GM19455 (cell line): ENCODE results near the gene SDR39U1.

Experiments
- ATAC-seq: cut with Tn5 transposase; IDR thresholded peaks from one replicate; pipeline ENCODE4 v1.9.1; 2021; ENCODE audit not compliant: unreplicated experiment

SDR39U1 gene

GRCh38 chr14:24414077-24414476 lies 28.5 kb downstream of the SDR39U1 start:
- no peak for ATAC-seq

DNA sequence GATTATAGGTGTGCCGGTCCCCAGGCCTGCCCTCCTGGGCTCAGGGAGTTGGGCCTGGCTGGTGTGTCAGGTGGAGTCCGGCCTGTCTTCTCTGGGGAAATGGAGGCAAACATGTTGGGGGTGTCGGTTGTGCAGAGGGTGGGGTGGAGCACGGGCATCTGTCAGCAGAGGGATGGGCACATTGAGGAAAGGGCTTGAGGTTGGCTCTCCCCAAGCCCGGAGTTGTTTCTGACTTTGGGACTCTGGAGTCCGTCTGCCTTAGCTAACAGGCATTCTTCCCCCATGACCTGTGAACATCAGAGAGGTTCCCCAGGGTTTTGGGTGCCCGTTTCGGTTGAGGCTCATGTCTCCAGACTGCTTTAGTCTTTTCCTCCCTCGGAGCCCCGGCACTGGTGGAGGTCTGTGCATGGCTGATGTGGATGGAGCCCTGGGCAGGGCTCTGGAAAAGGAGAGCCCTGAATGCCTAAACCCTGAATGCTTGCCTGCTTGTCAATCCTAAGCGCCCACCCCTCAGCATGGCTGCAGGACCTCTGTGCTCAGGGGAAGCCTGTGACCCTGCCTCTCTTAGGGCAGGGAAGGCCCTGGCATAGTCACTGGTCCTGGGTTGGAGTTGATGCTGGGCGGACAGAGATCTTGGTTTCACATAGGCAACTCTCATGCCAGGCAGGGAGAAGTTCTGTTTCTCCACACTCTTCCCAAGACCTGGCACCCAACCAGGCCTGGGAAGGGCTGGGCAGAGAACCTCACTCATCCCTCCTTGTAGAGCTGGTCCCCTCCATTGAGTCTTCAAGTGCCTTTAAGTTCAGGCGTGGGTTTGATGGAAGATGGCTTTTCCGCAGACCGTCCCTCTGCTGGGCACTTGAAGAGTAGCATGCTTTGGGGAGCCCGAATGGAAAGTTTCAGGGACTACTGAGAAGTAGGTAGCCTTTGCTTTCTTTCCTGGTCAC lies 30.9 kb downstream of the SDR39U1 start:
- ATAC-seq: no peak

GRCh38 chr14:24409956-24410355 lies 32.6 kb downstream of the SDR39U1 start:
- ATAC-seq: no peak

DNA sequence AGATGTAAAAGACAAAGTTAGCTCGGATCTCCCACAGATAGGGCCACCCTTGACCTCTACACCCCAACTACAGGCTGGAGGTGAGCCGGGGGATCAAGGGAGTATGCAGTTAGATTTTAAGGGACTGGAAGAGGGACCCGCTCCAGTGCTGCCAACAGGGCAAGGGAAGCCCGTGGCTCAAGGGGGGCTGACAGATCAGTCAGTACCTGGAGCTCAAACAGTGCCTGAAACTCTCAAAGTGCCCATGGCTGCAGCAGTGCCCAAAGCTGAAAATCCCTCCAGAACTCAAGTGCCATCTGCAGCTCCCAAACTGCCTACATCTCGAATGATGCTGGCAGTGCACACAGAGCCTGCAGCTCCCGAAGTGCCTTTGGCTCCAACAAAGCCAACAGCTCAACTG lies 33.4 kb downstream of the SDR39U1 start:
- no peak for ATAC-seq

- no peak for ATAC-seq
These were observed 33.8 kb downstream of the SDR39U1 start for GRCh38 chr14:24408764-24409163.

DNA sequence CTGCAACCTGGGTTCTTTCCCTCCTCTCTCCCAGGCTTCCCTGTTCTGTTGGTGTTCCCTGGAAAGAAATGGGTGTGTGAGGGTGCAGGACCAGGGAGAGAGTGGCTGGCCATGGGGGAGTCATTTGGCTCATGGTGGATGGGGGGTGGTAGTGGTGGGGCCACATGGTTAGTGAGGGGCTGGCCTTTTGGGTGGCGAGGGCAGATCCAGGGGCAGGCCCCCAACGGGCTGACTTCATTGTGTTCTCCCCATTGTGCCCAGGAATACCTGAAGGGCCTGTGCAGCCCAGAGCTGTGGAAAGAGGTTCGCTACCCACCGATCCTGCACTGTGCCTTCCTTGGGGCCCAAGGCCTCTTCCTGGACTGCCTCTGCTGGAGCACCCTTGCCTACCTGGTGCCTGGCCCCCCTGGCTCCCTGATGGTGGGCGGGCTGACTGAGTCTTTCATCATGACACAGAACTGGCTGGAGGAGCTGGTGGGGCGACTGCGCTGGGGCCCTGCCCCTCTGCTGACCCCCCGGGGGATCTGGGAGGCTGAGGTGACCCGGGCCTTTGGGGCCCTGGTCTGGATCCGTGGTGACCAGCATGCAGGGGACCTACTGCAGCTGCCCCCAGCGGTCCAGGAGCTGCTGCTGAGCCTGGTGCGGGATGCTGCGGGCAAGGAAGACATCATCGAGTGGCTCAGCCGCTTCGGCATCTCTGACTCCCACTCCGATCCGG lies 34.8 kb downstream of the SDR39U1 start:
- no peak for ATAC-seq

DNA sequence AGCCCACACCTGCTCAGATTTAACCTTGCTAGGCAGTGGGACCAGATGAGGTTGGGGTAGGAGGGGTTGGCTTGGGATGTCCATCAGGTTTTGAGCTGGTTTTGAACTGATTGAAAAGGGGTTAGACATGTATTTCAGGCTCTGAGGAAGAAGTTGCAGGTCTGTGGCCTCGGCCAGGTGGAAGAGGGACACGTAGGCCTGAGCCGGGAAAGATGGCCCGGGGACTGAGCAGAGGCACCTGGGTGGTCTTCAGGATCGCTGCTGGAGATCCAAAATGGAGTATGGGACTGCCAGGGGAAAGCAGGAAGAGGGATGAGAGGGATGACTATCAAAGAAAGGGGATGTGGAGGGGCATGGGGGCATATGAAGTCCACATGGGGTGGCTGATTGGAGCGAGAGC lies 36.2 kb downstream of the SDR39U1 start:
- no peak for ATAC-seq

DNA sequence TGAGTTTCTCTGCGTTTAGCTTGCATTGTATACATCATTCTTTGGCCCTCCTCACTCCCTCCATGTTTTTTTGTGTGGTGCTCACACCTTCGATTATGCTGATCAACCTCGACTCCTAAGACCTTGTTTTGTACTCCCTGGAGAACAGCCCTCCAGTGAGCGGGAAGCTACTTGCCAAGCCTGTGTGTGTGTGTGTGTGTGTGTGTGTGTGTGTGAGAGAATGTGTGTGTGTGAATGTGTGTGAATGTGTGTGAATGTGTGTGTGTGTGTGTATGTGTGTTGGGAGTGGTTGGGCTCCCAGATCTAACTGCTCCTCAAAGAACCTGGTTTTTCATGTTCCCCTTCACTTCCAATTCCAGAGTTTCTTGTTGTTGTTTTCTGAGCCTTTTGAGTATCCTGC lies 37.8 kb downstream of the SDR39U1 start:
- ATAC-seq: no peak

DNA sequence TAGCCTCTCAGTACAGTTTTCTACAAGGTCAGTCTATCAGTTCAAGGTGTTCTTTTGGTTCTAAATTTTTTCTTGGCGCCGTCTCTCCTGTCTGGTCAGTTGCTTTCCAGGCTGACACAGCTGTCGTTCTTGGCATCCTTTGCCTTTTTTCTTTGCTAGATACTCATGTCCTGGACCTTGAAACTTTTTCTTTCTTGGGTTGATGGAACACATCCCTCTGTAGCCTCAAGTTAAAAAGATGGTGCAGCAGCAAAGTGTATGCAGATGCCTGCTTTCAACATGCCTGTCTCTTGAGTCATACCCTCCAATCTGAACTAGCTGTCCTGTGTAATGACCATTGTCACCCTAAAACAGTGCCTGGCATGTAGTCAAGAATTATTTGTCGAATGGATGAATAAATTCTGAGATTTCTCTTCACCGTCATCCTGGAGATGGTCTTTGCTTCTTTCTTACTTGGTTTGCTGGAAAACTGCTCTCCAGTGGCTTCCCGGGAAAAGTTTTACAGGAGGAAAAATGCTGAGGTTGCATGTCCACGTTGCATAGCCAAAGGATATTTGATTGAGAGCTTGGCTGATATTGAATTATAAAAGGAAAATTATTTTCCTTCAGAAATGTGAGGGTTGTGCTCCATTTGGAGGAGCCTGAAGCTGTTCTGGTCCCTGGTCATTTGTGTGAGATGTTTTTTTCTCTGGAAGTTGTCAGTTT lies 39.1 kb downstream of the SDR39U1 start:
- no peak for ATAC-seq

- no peak for ATAC-seq
These were observed 40.5 kb downstream of the SDR39U1 start for GRCh38 chr14:24401810-24402702.

DNA sequence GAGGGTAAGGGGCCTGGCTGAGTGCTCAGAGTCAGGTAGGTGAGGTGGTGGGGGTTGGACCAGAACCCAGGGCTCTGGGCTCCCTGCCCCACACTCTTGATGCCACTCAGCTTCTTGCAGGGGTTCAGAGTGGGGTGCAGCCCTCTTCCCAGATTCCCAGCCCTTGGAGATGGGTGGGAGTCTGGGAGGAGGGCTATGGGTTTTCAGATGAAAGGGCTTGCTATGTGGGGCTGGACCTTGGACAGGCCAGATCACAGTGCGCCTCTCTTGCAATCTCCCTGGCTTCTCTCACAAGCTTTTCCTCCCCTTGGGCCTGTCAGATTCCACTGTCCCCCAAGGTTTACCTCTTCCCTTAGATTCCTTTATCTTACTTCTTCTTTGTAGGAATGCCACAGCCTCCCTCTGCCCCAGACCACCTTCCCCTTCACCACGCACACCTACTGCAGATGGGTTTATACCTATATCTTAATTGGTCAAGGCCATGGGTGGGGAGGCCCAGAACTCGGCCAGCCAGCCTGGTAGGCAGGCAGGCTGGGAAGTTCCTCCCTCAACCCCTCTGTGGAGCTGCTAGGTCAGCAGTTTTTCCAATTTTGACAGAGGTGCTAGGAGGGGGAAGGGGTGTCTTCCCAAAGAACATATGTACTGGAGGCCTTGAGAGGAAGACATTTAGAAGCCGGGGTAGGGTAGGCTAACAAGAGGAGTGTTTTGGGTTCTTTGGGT lies 42.4 kb downstream of the SDR39U1 start:
- ATAC-seq: no peak

DNA sequence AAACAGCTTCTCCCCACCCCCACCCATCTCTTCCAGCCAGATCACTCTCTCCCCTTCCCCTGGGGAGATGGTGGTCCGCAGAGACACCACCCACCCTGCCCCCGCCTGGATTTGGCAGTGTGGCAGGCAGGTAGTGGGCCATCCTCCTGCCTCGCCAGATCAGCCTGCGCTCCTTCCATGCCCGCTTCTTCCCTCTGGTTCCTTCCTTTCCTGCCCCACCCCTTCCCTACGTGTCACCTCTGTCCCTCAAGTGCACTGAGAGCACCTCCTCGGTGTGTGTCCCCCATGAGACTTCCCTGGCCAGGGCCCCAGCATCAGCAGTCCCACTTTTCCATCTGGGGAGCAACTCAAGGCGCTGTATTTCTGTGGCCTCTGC lies 43.1 kb downstream of the SDR39U1 start:
- ATAC-seq: no peak

DNA sequence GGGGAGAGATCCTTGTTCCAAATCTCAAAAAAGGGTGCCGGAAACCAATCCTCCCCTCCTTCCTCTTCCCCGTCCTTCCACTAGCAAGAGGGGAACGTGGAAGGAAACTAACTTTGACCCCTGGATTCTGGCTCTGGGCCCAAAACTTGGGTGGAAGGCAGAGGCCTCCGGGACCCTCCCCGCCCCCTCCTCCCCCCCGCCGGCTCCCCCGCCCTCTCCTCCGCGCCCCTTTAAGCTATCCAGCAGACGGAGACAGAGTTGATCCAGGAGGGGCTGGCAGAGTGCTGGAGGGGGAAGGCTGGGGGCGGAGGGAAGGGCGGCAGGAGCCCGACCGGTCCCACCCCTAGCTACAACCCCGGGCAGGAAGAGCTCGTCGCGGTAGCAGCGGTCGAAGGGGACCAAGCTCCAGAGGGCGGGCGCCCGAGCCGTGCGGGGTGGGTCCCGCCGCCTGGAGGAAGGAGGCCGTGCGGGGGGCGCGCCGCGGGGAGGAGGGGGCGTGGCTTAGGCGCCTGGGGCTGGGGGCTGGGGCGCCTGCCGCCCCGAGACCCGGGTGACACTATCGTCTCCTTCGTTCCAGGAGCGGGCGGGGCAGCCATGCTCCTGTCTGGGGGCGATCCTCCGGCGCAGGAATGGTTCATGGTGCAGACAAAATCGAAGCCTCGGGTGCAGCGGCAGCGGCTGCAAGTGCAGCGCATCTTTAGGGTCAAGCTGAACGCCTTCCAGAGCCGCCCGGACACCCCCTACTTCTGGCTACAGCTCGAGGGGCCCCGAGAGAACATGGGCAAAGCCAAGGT lies 43.7 kb downstream of the SDR39U1 start, which contains the start of gene NYNRIN:
Gene NYNRIN (plus strand): TSS at position 351 of the 794 bp plus-strand sequence. CDS start 244 bp downstream, at position 595.
- no peak for ATAC-seq

GRCh38 chr14:24398293-24398652 lies 44.3 kb downstream of the SDR39U1 start:
- no peak for ATAC-seq

DNA sequence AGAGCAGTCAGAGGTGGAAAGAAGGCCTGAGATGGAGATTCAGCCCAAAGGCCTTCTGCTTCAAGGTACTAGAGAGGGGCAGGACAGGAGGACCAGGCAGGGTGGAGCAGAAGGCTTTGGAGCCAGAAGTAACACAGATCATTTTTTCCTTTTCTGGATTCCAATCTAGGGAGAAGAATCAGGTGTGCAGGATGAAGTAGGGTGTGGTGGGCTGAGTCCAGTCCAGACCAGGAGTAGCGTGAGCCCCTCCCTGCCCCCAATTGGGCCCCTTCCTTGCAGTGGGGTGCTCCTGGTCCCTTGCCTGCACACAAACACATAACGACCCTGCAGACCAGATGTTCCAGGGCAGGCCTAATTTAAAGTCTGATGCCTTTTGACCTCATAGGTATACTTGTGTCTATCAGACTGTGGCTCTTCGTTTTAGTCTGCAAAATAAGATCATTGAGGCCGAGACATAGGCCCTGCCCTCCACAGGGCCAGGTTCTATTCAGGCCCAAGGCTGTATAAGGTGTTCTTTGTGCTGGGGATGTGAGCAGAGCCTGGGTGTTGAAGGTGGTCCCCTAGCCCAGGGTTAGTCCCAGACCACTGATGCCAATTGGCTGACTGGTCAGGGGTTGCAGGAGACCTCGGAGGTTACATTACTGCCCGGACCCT lies 44.8 kb downstream of the SDR39U1 start:
- ATAC-seq: no peak

DNA sequence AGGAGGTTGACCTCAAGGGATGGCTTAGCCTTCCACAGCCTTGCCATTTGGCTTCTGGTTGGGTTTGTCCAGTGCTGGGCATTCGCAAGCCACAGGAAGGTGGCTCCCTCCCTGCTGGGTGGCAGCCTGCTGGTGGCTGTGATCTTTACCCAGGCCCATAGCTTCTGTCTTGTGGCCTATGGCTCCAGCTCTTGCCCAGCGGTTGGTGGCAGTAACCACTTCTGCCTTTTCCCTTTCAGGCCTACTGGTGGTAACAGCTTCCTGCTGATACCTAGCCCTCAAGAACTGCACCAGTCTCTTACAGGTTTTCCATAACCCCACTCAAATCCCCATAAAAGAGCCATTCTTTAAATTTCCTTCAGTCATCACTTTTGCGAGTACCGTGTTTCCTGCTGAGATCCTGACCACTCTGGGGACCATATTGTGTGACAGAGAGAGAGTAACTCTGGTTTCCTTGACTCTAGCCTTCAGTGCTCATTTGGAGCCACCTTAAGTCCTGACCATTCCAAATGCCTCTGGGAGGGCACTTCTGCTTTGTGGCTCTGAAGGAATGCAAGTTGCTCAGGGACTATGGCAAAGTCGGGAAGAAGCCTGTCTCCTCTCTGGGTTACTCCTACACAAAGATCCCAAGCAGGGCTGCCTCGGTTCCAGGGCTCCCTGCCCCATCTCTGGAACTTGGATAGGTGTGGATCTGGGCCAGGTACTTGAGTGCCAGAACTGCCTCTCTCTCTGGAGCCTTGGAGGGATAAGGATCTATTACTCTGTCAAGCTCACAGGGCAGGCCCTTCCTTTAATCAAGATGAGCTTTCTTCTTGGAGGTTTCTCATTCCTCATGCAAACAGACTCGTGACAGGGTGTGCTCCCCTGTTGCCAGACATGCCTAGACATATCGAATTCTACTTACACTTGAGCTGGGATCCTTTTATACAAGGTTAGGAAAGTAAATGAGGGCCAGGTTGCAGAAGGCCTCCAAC lies 46.7 kb downstream of the SDR39U1 start:
- ATAC-seq: no peak

DNA sequence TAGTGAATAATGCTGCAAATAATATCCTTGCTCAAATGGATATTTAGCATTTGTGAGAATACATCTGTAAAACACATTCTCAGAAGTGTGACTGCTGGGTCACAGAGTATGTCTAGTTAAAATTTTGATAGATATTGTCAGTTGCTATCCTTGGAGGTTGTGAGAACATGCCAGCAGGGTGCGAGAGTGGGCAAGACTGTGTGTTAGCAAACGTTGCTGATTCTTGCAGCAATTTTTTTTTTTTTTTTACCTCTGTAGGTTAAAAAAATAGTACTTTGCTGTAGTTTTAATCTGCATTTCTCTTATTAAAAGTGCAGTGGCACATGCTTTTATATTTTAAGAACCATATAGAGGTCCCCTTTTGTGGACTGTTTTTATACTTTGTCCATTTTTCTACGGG lies 48.3 kb downstream of the SDR39U1 start:
- ATAC-seq: no peak
